ENCODE data around the gene SAXO1.
"Not testable (repeated sequence)": the region's sequence is repeated elsewhere in the genome, so short reads cannot be mapped to it uniquely, and the experiment has no call there.

SAXO1 gene, protein sequence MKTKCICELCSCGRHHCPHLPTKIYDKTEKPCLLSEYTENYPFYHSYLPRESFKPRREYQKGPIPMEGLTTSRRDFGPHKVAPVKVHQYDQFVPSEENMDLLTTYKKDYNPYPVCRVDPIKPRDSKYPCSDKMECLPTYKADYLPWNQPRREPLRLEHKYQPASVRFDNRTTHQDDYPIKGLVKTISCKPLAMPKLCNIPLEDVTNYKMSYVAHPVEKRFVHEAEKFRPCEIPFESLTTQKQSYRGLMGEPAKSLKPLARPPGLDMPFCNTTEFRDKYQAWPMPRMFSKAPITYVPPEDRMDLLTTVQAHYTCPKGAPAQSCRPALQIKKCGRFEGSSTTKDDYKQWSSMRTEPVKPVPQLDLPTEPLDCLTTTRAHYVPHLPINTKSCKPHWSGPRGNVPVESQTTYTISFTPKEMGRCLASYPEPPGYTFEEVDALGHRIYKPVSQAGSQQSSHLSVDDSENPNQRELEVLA

DNA sequence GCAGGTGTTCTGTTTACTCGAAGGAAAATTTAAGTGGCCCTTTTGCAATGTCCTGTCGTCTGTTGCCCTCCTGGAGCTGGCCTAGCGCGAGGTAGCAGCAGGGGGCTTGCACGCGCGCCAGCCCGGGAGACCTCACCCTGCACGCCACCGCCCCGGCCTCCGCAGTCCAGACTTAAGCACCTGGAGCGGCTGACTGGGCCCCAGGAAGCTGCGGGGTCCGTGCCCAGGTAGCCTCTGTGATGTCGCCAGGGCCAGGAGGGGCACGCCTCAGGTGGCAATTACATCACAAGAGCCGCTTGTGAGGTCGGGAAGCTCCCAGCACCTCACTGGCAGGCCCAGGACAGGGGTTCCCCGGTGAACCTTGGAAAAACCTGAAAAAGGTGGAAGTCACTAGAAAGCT, at the start of gene SAXO1:
Gene SAXO1, minus strand, starts transcription at position 195 of the 400 bp plus-strand sequence. CDS start 301 bp downstream, outside the sequence.
- DNase-seq = no peak

DNA sequence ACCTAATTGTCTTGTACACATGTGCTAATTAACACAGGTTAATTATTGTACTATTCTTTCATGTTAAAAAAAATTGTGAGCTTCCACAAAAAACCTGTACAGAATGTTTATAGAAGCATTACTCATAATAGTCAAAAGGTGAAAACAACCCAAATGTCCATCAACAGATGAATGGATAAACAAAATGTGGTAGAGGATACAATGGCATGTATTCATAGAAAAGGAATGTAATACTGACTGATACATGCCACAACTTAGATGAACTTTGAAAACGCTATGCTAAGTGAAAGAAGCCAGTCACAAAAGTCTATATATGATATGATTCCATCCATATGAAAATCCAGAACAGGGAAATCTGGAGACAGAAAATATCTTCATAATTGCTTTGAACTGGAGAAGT, 41.8 kb upstream of the SAXO1 start:
- no peak for DNase-seq

DNA sequence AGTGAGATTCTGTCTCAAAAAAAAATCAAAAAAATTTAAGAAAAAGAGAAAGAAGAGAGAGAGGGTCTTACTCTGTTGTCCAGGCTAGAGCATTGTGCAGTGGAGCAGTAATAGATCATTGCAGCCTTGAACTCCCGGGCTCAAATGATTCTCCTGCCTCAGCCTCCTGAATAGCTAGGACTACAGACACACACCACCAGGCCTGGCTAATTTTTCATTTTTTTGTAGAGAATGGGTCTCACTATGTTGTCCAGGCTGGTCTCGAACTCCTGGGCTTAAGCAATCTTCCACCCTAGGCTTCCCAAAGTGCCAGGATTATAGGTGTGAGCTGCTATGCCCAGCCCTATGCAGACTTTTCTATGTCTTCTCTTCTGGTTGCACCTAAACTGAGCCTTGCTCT, 41.2 kb upstream of the SAXO1 start:
- no peak for DNase-seq

DNA sequence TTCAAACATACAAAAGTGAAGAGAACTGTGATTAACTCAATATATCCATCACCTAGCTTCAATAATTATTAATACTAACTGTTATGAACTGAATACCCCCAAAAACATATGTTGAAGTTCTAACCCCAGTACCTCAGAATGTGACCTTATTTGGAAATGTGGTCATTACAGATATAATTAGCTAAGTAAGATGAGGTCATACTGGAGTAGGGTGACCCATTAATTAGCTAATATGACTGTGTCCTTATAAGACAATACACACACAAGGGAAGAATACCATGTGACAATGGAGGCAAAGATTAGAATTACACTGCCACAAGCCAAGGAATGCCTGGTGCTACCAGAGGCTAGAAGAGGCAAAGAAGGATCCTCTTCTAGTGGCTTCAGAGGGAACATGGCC, 24.0 kb upstream of the SAXO1 start:
- no peak for DNase-seq

DNA sequence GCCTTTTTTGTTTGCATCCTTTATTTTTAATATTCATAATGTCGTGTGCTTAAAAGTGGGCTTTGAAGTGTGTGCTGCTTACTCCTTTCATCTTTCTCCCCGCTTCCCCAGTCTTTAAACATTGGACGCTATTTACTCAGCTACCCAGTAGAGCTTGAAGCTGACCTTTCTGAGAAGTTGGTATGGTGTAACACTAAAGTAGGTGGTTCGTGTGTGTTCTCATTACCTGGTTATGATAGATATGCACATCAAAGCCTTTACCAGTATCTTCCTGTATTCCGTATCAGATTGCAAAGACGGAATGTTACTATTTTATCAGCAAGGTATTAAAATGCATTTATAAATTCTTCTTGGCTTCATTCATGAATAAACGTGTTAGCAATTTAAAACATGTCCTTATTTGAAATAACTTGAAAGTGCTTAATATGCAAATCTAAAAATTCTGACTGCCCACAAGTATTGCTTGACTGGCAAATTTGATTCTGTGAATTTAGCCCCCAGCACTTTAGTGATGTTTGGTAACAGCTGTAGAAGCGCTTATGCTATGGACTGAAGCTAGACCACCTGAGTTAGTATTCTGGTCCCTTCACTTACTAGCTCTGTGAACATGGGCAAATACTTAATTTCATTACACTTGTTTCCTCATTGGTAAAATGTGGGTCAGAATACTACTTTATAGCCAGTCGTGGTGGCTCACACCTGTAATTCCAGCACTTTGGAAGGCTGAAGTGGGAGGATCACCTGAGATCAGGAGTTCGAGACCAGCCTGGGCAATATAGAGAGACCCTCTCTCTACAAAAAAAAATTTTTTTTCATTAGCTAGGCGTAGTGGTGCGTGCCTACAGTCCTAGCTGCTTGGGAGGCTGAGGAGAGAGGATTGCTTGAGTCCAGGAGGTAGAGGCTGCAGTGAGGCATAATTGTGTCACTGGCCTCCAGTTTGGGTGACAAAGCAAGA, 17.9 kb upstream of the SAXO1 start:
- no peak for DNase-seq

DNA sequence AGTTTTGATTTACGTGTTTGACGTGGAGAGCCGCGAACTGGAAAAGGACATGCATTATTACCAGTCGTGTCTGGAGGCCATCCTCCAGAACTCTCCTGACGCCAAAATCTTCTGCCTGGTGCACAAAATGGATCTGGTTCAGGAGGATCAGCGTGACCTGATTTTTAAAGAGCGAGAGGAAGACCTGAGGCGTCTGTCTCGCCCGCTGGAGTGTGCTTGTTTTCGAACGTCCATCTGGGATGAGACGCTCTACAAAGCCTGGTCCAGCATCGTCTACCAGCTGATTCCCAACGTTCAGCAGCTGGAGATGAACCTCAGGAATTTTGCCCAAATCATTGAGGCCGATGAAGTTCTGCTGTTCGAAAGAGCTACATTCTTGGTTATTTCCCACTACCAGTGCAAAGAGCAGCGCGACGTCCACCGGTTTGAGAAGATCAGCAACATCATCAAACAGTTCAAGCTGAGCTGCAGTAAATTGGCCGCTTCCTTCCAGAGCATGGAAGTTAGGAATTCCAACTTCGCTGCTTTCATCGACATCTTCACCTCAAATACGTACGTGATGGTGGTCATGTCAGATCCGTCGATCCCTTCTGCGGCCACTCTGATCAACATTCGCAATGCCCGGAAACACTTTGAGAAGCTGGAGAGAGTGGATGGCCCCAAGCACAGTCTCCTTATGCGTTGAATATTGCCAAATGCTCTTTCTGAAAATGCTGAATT, 17.1 kb upstream of the SAXO1 start:
- DNase-seq = no peak

DNA sequence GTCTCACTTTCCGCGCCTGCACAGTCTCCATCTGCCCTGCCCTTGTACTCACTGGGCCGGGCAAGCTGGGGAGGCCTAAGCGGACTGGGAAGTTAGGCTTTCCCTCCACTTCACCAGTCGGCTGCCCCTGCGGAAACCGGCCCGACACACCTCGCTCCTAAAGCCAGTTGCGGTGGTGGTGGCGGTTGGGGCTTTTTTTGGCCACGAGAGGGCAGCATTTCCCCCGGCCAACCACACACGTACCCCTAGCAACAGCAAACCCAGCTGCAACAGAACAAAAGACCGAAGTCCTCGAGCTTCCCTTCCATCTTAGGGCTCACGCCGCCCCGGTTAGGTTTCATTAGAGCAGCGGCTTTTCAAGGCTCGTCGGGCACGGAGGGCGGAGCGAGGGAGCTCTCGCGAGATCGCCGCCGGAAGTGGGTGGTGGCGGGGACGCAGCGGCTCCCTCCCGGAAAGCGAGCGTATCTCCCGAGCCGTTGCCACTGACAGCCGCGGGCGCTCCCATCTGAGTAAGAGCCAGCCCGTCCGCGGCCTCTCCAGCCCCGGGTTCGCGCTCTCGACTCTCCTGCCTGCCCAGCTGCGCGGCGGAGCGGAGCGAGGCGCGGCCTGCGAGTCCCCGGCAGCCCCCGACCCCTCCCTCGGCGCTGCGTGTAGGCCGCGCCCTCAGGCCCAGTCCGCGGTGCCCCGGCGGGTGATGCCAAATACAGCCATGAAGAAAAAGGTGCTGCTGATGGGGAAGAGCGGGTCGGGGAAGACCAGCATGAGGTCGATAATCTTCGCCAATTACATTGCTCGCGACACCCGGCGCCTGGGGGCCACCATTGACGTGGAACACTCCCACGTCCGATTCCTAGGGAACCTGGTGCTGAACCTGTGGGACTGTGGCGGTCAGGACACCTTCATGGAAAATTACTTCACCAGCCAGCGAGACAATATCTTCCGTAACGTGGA, 16.2 kb upstream of the SAXO1 start, which contains the start of gene RRAGA:
Gene RRAGA, plus strand, starts transcription at position 462 of the 951 bp plus-strand sequence. Its CDS starts 233 bp downstream, at position 695.
- peak; percentile 93 for DNase-seq

DNA sequence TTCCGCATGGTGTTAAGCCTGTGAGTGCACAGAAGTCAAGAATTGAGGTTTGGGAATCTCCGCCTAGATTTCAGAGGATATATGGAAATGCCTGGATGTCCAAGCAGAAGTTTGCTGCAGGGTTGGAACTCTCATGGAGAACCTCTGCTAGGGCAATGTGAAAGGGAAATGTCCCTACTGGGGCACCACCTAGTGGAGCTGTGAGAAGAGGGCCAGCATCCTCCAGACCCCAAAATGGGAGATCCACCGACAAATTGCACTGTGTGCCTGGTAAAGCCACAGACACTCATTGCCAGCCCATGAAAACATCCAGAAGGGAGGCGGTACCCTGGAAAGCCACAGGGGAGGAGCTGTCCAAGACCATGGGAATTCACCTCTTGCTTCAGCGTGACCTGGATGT, 3.6 kb upstream of the SAXO1 start:
- no peak for DNase-seq

DNA sequence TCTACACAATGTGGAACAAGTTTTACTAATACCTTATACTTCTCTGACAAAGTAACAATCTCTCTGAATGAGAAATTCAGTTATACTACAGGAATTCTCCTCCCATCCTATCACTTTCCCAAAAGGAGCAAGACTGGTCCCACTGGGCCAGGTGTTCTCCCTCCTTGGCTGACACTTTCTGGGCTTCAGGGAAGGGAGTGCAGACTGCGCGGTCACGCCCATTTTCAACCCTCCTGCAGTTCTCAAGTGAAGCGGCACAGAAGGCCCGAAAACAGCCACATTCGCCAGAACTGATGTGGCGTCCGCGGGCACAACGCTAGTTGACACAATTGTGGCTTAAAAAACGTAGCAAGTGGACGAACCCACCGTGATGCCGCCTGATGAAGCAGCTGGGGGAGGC, 603 bp downstream of the SAXO1 start:
- no peak for DNase-seq

DNA sequence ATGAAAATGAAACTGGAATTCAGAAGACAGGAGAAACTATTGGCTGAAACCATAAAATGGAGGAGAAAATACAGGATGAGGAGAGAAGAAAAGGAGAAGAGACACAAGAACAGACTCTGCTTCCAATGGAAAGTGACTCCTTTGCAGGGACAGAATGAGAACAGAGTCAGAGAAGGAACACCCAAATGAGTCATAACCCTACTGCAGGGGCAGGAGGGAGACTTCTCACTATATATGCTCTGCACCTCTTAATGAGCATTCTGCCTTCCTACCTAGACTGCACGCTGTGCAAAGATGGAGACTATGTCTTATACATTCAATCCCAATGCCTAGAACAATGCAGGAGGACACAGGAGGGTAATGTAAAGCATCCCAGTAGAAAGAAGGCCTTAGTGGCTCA, 2.1 kb downstream of the SAXO1 start:
- no peak for DNase-seq

DNA sequence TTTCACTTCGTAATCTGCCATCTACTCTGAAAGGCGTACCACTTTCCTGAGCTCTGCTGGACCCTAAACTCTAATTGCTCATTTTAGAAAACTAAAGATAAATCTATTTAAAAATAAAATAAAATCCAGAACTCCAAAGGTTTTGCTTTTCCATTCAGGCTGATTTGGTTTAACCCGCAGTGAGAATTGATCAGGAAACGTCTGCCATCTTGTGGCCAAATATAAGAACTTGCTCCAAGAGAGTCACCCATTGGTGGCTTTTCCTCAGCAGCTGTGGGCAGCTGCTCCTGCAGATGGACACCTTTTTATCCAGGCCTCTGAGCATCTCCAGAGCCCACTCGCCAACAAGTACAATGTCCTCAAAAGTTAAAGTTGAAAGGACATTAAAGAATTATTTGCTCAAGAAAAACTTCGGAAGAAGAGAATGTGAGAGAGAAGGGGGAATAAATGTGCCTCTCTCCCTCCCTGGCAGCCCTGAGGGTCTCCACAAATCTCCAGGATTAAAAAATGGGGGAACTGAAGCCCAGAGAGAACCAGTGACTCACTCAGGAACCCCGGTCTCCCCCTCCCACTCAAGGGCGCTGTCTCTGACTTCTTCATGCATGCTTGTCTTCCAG, 4.1 kb downstream of the SAXO1 start:
- no peak for DNase-seq

DNA sequence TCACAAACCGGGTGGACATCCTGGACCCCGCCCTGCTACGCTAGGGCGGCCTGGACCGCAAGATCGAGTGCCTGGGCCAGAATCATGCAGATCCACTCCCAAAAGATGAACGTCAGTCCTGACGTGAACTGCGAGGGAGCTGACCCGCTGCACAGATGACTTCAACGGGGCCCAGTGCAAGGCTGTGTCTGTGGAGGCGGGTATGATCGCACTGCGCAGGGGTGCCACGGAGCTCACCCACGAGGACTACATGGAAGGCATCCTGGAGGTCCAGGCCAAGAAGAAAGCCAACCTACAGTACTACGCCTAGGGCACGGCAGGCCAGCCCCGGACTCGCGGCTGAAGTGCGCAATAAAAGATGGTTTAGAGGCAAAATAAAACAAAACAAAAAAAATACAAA, 5.2 kb downstream of the SAXO1 start:
- no peak for DNase-seq

DNA sequence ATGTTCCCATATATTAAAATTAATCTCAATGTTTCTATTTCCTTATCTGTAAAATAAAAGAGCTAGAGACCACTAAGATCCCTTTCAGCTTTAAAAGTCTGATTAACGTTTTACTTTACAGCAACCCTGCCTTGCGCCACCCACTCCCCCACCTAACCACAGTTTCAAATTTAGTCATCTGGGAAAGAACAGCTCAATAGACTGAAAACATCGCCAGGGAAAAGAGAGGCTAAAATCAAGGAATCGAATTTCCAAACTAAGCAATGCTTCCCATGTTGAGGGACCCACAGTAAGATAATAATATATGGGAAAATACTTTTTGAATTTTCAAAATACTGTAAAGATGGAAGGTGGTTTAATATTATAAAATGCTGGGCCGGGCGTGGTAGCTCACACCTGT, 6.6 kb downstream of the SAXO1 start:
- DNase-seq = no peak

DNA sequence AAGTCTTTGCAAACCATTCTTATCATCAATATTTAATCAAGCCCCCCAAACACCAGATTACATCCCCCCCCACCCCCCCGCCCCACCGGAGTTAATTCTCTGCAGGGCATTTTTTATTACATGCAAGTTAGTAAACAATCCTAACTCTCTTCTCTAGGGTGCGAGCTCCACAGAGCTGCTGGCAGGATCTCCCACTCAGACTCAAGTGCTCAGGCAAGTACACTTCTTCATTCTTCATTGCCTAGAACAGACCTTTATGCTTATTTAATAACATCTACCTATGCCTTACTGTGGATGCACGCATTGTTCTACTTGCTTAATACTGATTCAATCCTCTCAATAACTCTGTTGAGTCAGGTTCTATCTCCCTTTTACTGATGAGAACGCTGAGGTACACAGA, 9.9 kb downstream of the SAXO1 start:
- no peak for DNase-seq

DNA sequence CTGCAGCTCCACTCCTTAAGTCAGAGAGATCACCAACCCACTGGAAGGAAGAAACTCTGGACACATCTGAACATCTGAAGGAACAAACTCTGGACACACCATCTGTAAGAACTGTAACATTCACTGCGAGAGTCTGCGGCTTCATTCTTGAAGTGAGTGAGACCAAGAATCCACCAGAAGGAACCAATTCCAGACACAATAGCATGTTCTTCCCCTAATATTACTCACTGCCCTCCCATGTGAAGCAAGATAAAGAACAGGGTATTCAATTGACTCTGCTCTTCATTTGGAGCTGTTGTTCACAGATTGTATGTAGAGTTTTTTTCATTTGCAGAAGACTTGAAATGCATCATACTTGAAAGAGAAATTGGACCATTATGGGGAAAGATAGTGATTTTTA, 10.8 kb downstream of the SAXO1 start:
- DNase-seq = no peak

DNA sequence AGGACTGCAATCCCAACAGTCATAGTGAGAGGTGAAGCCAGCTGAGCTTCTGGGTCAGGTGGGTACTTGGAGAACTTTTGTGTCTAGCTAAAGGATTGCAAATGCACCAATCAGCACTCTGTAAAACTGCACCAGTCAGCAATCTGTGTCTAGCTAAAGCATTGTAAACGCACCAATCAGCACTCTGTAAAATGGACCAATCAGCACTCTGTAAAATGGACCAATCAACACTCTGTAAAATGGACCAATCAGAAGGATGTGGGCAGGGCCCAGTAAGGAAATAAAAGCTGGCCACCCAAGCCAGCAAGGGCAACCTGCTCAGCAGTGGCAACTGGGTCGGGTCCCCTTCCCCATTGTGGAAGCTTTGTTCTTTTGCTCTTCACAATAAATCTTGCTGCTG, 11.4 kb downstream of the SAXO1 start:
- not testable (repeated sequence) for DNase-seq

DNA sequence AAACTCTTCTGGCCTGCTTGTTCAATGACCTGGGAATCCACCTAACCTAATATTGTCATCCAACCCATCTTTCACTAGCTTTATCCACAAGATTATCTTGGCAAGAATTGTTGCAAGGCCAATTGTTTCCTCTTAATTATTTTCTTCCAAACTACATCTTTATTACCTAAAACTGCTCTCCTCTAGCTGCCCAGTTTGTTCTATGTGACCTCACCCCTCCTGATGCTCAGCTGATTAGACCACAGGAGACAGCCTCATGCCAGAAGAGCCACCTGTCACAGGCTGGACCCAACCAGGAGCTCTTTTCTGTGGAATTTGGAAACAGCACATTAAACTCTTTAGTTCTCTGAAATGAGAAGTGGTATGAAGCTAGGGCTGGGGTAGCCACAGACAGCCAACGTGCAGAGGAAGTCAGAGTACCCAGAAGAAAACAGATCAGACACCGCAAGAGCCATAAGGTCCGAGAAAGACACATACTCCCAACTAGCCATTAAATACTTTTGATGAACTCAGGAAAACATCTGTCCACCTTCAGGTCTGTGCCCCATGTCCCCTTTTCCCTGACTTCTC, 12.0 kb downstream of the SAXO1 start:
- DNase-seq = no peak

DNA sequence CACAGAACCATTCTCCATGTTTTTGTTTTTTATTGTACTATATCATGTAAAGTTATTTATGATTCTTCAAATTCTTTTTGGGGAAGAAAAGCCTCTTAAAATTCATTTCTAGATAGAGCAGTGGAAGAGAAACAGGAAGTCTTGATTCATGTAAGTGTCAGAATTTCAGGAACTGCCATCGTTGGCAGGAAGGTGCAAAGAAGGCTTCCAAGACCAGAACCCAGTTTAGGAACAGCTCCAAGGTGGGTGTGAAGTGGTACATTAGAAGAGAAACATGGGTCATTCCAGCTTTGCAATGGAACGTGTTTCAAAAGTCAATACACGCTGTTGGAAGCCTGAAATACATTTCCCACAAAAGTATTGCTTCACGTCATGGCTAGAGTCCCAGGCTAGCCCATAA, 14.8 kb downstream of the SAXO1 start:
- no peak for DNase-seq

DNA sequence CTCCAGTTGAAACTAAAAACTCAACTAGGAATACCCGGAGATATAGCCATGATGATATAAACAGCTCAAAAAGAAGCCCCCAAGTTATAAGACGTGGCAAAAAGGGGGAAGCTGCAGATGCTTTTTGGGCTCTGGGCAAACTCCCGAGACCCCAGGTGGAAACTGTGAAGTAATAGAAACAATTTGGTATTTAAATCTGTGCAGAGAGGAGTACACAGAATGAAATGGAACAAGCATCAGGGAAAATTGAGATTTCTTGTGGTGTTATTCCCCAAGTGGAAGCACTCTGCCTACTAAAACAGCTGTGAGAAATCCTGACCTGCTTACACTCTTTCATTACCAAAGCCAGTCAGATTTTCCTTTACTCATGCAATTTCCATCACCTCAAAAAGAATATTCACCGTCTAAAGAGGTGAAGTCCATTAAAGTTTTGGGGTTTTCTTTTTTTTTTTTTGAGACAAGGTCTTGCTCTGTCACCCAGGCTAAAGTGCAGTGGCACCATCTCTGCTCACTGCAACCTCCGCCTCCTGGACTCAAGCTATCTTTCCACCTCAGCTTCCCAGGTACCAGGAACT, 23.5 kb downstream of the SAXO1 start:
- no peak for DNase-seq

DNA sequence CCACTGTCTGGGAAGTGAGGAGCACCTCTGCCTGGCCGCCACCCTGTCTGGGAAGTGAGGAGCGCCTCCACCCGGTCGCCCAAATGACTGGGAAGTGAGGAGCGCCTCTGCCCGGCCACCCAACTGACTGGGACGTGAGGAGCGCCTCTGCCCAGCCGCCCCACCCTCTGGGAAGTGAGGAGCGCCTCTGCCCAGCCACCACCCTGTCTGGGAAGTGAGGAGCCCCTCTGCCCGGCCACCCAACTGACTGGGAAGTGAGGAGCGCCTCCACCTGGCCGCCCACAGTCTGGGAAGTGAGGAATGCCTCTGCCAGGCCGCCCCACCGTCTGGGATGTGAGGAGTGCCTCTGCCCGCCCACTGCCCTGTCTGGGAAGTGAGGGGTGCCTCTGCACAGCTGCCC, 32.9 kb downstream of the SAXO1 start:
- no peak for DNase-seq
